ENCODE data around the gene DCLK1.
A peak's percentile ranks its signal among the peaks of the same experiment; 100 is the strongest.

The DCLK1 gene

GRCh38 chr13:35760735-35761281 lies 370.4 kb downstream of the DCLK1 start:
- no peak for DNase-seq (ENCODE audit: low read depth in 2 of 2)

DNA sequence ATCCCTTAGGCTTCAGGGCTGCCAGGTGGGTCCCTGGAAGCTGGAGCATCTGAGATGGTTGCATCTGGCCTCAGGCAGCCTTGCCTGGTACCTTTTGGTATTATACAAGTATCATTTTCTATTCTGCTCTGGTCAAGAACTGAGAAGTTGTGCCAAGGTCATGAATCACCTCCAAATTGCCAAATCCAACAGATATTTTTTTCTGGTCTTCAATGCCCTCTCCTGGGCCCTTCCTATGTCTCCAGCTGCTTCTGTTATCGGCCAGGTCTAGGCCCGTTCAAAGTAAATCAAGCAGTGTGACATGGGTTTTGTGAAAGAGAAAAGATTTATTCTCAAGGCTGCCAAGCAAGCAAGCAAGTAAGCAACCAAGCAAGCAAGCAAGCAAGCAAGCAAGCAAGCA lies 383.6 kb downstream of the DCLK1 start:
- DNase-seq (ENCODE audit: low read depth in 2 of 2) = no peak

GRCh38 chr13:35744566-35745178 lies 386.5 kb downstream of the DCLK1 start:
- DNase-seq (ENCODE audit: low read depth in 2 of 2) = no peak

GRCh38 chr13:35744144-35744543 lies 387.0 kb downstream of the DCLK1 start:
- no peak for DNase-seq (ENCODE audit: low read depth in 2 of 2)

DNA sequence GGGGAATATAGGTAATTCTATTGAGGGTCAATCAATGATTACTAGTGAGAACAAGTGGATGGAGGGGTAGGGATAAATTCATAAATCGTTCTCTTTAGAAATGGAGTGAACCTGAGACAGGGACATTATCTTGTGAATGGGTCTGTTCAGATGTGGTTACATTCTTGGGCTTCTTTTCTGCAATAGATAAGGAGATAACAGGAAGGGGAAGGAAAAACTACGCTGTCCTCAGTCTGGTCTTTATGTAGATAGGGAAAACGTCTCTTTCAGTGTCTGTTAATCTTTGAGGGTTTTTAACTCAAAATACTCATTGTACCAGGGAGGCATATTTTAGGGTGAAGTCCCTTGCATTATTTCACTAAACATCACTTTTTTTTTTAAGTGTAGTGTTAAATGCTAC lies 388.0 kb downstream of the DCLK1 start:
- DNase-seq (ENCODE audit: low read depth in 2 of 2) = no peak

DNA sequence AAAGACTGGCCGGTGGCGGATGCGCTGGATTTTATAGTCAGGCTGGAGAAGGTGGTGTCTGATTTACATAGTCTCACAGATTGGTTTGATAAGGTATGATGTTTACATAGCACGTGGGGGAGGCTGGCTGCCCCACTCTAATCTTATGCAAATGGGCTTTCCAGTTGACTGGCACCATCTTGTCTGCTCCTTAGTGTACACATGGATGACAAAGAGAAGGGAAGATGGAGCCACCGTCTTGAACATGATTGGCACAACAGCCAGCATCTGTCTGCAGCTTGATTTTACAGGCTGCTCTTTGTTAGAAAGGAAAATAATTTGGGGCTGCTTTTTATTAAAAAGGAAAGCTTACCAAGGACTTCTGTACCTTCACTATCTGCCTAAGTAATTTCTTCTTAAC lies 389.5 kb downstream of the DCLK1 start:
- no peak for DNase-seq (ENCODE audit: low read depth in 2 of 2)

DNA sequence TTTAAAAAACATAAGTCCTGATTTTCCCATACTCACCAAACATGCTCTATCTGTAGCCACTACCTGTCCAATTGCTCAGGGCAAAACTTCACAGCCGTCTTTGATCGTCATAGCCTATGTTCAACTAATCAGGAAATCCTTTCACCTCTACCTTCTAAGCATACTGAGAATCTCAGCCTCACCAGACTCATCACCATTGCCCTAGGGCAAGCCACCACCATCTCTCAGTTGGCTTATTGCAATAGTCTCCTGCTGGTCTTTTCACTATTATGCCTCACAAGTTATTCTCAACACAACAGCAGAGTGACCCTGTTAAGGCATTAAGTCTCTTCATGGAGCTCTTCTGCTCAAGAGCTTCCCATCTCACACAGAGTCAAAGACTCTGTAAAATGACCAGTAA lies 394.3 kb downstream of the DCLK1 start:
- no peak for DNase-seq (ENCODE audit: low read depth in 2 of 2)

DNA sequence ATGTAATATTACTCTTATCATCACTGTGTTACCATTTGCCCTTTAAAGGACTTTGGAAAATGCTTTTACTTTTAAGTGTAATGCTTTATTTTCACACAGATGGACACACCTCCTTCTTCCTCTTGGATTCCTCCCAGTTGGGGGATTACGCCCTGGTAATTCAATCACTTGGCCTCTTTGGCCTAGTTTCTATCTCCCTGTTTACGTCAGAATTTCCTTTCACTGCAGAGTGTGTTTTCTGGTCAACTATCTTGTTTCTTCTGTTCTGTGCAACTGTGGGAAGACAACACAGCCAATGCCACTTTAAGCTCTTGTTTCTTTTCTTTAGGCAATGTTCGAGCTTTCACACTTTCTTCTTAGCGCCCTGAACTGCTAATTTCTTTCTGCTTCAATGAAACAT lies 397.4 kb downstream of the DCLK1 start:
- DNase-seq (ENCODE audit: low read depth in 2 of 2) = no peak

DNA sequence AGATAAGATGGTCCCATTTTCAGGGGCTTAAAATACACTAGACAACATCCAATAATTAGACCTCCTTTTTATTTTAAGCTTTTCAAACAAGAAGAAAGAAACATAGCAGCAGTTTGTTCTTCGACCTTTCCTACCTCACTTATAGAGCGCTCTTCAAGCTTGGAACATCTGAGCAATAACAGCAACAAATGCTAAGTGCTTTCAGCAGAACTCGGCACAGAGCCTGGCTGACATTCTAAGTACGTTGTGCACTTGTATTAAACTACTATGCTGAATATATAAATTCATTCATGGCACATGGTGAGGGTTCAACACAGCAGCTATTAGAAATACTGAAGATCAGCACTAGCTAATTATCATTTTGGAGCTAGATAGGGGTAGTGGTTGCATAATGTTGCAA lies 398.6 kb downstream of the DCLK1 start:
- no peak for DNase-seq (ENCODE audit: low read depth in 2 of 2)

DNA sequence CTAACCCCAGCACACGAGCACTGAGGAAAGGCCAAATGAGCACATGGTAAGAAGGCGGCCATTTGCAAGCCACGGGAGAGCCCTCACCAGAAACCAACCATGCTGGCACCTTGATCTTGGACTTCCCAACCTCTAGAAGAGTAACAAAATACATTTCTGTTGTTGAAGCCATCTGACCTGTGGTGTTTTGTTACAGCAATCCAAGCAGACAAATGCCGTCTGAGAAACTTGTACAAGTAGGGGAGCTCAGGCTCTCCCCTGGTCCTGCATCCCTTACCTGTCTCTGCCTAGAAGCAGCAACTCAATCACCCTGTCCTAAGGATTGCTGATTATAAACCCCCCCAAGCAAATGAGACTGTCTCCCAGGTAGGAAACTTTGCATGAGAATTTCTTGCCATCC lies 399.7 kb downstream of the DCLK1 start:
- DNase-seq (ENCODE audit: low read depth in 2 of 2) = no peak

- DNase-seq (ENCODE audit: low read depth in 2 of 2) = no peak
These were observed 401.1 kb downstream of the DCLK1 start for GRCh38 chr13:35729926-35730627.

DNA sequence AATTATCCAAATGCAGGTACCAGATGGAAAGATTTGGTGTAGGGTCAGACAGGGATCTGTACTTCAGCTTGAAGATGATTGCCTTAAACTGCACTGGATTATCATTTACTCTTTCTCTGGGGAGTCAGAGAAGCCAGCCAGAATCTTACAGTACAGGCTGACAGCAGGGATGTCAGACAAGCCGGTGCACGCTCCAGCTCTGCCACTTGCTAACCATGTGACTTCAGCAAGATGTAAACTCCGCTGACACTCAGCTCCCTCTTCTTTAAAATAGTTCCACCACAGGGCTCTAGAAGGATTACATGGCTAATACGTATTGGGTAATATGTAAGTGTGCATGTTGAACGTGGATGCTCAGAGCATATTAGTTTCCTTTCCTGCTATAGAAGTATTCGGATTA lies 403.3 kb downstream of the DCLK1 start:
- DNase-seq (ENCODE audit: low read depth in 2 of 2) = no peak

- DNase-seq (ENCODE audit: low read depth in 2 of 2) = no peak
These were observed 406.7 kb downstream of the DCLK1 start for GRCh38 chr13:35724446-35724845.

GRCh38 chr13:35723821-35724220 lies 407.4 kb downstream of the DCLK1 start:
- DNase-seq (ENCODE audit: low read depth in 2 of 2) = no peak

DNA sequence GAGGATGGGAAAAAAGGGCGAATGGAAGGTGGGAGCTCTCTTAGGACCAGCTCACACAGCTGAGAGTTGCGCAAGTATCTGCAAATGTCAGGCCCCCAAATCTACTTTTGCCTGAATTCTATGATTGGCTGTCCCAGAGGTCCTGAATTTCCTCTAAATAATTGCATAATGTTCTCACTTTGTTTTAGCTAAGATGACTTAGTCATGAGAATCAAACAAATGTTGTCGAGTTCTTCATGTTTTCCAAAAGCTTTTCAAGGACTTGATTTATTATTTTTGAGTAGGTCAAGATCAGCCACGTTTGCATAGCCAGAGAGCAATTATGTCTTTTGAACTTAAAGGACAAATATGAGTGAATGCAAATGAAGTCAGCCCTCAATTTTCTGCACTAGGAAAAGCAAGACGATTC lies 408.1 kb downstream of the DCLK1 start:
- no peak for DNase-seq (ENCODE audit: low read depth in 2 of 2)

DNA sequence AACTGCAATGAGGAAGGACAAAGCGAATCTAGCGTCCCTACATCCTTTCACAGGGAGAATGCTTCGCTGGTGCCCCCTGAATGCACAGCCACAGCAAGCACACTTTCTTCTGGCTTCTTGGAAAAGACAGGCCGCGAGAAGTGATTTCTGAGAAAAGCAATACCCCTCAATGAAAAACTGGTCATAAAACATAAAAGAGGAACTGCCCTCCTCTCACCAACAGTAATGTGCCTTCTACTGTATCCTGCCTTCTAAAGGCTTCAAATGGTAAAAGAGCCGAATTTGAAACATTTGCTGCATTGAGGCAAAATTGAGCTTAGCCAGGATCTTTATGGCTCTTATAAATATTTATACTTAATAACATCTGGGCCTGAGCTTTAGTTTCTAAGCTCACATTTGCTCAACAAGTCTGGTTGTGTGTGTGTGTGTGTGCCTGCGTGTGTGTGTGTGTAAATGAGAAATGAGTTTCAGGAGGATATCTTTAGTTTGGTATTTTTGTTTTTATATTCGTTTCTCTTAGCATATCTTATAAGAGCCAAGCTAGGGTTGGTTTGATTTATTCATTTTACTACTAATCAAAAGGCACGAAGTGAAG lies 408.6 kb downstream of the DCLK1 start:
- DNase-seq (ENCODE audit: low read depth in 2 of 2) = no peak

DNA sequence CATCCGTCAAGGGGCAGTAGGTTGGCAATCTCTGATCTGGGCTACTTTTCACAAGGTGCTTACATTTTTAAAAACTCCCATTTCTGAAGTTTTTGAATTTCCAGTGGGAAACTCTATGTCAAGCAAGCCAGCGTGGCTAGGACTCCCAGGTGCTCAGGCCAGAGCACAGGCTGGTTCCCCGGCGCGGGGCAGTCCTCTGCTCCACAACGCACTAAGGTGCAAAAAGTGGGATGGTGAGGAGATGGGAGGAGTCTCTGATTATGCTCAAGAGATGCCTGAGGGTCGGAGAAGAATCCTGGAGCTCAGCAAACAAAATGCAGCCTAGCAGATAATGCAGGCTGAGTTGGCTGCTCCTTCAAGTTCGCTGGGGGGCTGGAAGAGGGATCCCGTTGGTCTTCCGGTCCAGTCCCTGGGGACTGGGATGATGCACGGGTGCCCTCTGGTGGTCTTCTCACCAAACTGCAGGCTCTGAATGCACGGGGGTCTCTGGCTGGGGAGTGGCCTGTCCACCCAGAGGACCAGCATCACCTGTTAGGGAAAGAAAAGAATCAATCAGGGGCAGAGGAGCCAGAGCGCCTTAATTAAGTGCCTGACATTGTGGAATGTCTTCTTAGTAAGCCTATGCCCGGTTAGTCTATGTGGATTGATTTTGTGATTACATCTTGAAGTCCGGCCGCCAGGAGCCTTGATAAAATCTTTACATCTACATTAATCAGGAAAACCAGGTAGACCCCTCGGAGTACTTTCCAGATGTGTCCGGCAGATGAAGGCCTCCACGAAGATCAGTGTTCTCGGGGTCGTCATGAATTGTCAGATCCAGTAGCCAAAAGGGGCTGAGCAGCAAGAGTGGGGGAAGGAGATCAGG lies 410.3 kb downstream of the DCLK1 start:
- DNase-seq (ENCODE audit: low read depth in 2 of 2) = peak; percentile 1 to 22

GRCh38 chr13:35720290-35720689 lies 410.9 kb downstream of the DCLK1 start:
- no peak for DNase-seq (ENCODE audit: low read depth in 2 of 2)
